Medulla oblongata (tissue), 1 donor: ENCODE measurements around the gene PXN.
"Not testable (repeated sequence)": the region's sequence is repeated elsewhere in the genome, so short reads cannot be mapped to it uniquely, and the experiment has no call there.

Experiments
- DNase-seq: peaks from one replicate; pipeline ENCODE4 v3.0.0-alpha.2; 2015; ENCODE audit errors: extremely low spot score

PXN gene

DNA sequence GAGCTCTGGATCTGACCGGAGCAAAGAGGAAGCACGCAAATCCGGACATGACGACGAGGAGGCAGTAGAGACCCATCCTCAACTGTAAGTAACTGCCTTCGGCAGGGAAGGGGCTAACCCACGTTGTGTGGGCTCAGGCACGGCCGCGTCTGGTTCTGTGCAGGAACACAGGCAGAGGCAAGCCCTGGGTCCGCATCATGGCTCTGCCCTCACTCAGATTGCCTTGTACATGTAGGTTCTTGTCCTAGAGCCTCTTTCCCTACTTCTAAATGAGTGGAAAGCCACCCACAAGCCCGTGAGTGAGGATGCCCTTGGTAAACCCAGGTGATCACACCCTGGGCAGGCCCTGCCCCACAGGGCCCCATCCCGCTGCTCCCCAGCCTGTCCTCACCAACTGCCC is 55.7 kb downstream of the PXN start:
- DNase-seq: no peak

DNA sequence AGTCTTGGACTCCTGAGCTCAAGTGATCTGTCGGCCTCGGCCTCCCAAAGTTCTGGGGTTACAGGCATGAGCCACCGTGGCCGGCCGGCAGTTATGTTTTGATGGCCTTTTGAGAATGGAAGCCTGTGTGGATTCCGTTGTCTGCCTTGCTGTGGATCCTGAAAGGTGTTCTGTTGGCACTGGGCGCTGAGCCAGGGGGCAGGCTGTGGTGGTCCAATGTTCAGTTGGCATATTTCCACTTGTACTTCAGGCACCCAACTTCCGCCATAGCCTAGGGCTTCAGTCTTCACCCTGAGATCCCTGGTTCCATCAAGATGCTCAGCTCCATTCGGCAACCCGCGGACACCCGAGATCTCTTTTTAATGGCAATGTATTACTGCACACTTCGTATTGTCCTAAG is 58.3 kb downstream of the PXN start:
- no peak for DNase-seq

DNA sequence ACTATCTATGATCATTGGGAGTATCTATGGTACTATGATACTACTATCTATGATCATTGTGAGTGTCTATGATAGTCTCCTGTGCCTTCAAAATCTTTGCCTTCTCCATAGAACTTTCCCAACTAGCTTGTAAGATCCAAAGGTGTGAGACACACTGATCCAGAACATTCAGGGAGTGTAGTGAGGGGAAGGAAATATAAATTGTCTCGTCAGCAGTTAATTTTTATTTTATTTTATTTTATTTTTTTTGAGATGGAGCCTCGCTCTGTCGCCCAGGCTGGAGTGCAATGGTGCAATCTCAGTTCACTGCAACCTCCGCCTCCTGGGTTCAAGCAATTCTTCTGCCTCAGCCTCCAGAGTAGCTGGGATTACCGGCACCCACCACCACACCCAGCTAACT is 58.7 kb downstream of the PXN start:
- not testable (repeated sequence) for DNase-seq

DNA sequence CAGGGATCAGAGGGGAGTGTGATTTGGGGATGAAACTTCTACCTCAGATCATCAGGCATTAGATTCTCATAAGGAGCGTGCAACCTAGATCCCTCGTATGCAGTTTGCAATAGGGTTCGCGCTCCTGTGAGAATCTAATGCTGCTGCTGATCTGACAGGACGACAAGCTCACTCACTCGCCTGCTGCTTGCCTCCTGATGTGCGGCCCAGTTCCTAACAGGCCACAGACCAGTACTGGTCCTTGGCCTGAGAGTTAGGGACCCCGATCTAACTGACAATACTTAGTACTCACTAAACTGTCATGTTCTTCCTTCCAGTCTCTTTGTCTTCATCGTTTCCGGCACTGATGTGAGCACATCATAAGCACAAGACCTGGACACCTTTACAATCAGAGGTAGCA is 59.3 kb downstream of the PXN start:
- DNase-seq: no peak

DNA sequence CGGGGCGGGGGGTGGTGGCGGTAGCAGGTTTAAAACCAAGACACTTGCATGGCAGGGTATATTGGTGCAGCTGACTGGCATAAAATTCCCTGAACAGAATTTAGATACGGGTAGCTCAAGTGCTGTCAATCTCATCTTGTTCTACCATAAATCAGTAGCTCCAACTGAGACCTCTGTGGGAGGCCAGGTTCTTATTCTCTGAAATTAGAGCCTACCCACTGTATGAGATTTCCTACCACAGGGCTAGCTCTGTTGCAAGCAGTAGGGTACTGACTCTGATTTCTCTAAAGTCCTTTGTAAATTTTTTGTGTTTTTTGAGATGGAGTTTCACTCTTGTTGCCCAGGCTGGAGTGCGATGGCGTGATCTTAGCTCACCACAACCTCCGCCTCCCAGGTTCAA is 61.4 kb downstream of the PXN start:
- DNase-seq: no peak

DNA sequence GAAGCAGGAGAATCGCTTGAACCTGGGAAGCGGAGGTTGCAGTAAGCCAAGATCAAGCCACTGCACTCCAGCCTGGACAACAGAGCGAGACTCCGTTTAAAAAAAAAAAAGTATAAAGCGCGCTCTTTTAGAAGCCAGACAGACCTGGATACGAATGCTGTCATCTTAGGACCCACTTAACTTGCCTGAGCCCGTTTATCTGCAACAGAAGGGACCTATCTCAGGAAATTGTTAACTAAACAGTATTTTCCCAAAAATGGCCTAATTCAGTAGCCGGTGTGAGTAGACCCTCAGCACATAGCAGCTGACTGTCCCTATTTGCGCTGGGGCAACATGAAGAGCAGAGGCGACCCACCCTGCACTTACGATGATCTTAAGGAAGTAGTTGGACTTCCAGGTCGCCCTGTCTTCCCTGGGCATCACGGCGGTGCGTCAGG is 65.1 kb downstream of the PXN start:
- DNase-seq: no peak

DNA sequence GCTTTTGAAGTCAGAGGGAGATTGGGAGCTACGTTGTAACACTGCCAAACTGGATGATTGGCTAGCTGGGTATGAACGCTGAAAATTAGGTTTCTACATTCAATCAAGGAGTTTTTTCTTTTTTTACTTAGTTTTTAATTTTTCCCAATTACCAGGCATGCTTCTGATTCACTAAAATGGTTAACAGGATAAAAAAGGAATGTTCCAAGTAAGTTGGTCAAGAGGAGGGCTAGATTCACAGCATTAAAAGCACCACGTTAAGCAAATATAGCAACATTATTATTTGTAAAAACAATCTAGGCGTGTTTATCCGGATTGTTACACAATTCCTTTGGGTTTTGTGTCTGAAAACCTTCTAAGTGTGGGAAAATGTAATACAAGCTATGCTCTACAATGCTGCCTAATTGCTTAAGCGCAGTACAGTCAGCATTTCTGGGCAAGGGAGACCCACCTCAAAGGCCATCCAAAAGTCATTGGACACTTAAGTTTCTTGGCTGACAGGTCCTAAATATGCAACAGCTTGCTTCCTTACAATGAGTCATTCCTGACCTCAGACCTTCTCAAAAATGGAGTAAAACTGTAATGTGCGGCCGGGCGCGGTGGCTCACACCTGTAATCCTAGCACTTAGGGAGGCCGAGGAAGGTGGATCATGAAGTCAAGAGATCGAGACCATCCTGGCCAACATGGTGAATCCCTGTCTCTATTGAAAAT is 65.8 kb downstream of the PXN start:
- no peak for DNase-seq

DNA sequence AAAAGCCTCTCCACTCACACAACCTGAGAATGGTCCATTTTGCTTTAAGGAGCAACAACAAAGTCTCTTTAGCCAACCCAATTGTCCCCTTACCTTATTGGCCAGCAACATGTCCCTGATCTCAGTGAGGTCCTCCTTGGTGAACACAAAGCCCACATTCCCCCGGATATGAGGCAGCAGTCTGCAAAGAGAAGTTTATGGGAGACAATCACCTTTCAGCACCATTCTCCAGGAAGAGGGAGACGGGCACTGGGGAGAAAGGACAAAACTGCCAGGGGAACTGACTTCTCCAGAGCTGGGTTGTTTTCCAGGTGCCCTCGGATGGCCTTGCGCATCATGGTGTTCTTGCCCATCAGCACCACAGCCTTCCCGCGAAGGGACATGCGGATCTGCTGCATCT is 66.5 kb downstream of the PXN start:
- DNase-seq: no peak

DNA sequence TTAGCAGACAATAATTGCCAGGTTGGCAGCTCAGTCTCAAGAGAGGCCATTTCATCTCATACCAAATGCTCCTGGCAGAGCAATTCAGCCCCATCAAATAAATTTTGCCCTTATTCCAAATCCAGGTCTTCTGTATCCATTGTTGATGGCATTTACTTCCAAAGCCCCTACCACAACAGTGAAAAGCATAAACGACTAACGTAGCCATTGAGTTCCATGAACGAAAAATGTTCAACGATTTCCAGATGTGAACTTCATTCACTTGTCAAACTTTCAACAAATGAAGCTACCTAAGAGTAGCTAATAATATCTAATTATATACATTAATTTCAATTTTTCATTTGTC is 68.0 kb downstream of the PXN start:
- DNase-seq: no peak

DNA sequence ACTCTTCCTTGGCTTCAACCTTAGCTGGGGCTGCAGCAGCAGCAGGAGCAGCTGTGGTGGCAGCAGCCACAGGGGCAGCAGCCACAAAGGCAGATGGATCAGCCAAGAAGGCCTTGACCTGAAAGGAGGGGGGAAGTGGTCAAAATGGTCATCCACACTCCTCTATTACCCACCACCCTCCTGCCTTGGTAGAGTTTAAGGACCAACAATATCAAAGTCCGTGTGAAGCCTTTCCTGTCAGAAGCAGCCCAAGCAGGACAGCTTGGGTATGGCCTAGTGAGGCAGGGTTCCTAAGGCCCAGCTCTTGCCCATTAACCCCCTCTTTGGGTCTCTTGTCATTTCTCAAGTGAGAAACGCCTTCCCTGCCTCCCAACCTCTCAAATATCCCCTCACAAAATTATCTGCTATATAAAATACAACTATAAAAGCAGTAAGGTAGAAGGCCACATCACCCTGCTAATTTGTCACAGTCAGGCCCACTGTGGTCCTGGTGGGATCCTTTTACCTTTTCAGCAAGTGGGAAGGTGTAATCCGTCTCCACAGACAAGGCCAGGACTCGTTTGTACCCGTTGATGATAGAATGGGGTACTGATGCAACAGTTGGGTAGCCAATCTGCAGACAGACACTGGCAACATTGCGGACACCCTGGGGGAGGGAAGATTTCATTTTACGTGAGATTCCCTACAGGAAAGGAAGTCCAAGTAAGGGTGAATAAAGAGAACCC is 68.6 kb downstream of the PXN start:
- DNase-seq: not testable (repeated sequence)

DNA sequence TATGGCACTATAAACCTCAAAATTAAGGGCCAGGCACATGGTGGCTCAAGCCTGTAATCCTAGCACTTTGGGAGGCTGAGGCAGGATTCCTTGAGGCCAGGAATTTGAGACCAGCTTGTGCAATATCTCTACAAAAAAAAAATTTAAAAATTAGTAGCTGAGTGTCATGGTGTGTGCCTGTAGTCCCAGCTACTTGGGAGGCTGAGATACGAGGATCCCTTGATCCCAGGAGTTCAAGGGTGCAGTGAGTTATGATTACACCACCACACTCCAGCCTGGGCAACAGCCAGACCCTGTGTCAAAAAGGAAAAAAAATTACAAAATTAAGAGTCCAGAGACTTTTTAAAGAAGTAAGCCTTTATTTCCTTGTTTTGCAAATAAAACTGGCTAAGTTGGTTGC is 69.2 kb downstream of the PXN start:
- no peak for DNase-seq

DNA sequence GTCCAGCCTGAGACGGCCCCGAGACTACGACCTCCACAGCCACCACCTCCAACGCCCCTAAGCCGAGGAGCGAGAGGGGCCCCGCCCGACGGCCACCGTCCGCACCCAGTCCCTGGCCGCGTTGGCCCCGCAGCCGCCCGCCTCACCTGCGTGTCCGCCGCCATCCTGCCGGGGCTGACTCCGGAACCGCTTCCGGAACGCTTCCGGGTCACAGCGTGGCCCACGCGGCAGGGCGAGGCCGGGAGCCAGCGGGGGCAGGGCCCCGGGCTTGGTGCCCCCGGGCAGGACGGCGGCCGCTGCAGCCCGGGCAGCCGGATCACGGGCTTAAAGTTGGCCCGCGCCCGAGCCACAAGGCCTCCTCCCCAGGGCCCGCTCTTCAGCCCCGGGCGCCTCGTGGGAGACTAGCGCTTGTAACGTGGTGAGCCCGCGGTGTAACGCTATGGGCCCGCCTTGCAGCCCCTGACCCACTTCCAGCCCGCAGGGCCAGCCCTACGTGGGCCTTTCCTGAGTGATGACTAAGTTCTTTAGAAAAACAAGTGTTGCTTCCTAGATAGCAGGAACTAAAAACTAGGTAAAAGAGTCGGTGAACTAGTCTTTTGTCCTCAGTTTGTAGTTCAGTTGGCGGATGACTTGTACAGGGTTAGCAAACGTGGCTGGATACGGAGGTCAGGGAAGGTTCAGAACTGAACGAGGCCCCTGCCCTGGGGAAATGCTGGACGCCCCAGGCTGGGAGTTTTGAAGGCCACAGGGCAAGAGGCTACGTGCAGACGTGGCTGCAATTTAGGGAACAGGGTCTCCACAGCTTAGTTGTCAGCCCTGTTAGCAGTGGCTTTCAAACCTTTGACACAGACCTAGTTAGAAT is 70.8 kb downstream of the PXN start, which contains the start of gene GCN1:
TSS of gene GCN1 (minus strand) at position 182 of the 862 bp plus-strand sequence. CDS start at position 164, 18 bp downstream.
- DNase-seq: peak; percentile 86

DNA sequence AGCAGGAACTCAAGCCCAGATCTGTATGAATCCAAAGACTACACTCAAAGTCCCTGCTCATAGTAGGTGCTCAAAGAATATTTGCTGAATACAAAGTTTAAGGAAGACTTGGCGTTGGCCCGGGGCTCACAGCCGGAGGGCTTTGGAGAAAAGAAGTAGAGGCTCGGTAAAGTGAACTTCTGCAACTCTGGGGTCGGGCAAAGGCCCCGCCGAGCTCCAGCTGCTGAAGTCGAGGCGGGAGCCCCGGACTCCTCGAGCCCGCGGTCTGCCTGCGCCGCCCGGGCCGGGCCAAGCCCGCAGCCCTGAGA is 71.3 kb downstream of the PXN start:
- DNase-seq: no peak

DNA sequence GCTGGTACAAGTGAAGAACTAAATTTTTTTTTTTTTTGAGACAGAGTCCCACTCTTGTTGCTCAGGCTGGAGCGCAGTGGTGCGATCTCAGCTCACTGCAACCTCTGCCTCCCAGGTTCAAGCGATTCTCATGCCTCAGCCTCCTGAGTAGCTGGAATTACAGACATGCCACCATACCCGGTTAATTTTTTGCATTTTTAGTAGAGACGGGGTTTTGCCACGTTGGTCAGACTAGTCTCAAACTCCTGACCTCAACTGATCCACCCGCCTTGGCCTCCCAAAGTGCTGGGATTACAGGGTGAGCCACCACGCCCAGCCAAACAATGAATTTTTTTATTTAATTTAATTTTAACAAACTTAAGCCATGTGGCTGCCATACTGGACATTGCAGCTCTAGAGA is 72.2 kb downstream of the PXN start:
- not testable (repeated sequence) for DNase-seq

DNA sequence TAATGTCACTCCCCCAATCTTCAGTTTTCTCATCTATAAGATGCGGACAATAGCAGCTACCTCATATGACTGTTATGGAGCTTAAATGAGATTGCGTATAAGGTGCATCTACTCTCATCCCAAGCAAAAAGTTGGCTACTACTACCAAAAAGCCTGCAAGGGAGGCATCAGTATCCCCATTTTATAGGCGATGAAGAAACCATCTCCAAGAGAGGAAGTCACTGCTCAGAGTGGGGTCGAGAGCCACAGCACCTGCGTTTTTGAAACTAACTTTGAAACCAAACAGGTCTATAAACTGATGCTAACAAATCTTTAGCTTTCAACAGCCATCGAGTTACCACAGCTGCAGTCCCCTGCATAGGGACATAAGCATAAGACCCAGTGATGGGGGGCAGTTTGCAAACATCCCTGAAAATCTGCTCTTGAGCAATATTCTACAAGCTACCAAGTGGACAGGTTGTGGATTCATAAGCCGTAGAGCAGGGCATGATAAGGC is 74.5 kb downstream of the PXN start:
- DNase-seq: no peak

DNA sequence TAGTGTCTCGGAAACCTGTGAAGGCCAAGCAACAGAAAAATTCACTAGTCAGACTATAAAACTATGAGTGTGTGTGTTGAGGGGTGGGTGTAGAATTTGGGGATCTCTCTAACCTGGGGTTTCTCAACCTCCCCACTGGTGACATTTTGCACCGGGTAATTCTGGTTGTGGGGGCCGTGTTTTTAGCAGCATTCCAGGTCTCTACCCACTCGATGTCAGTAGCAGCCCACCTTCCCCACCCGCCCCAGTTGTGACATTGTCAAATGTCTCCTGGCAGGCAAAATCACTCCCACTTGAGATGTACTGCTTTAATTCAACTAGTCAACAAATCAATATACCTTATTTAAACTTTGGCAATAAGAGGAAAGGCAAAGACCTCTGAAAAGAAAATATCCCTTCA is 75.1 kb downstream of the PXN start:
- DNase-seq: no peak

DNA sequence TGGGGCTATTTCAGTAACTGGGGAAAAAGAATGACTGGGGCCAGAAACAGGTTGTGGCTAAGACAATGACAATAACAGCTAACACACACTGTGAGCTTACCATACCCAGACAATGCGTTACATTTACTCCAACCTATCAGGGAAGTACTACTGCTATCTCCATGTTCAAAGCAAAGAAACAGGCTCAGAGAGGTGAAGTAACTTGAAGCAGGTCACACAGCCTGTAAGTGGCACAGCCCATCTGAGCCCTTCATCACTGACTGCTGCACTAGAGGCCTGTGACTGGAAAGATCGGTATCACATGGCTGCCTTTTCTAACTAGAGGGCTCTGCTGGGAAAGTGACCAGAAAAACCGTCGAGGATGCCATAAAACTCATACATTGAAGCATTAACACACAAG is 78.9 kb downstream of the PXN start:
- no peak for DNase-seq

DNA sequence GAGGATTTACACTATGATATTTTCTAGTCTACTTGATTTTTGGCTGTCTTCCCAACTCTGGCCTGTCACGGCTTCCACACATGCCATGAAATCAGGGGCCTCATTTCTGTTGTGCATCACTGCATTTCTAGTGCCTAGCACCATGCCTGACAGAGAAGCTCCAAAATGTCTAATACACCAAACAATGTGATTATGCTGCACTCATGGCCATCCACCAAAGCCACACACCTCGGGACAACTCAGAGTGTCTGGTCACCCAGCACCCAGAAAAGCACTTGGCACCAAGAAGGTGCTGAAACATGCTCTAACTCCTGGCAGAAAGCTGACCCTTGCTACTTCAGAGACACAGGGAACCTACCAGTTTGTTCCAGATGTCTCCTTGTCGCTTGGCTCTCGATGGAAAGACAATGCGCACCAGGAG is 82.3 kb downstream of the PXN start:
- DNase-seq: no peak

DNA sequence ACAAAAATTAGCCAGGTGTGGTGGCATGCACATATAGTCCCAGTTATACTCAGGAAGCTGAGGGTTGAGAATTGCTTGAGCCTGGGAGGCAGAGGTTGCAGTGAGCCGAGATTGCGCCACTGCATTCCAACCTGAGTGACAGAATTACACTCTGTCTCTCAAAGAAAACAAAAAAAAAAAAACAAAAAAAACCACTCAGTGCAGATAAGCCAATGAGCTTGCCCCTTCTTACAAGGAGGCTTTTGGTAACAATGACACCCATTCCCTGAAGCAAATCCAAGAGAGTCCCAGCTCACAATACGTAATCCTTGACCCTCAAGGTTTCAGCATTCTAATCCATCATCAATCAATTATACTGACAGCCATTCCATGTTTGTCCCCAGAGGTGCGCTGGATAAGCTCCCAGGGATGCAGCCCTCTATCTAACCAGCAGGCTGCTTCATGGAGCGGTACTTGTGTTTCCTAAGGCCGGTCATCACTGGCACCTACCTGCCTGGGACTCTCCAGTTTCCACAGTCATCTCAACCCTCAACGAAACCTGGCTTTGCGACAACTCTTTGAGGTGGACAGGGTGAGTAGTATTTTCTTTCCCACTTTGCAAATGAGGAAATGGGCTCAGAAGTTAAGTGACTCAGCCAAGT is 83.4 kb downstream of the PXN start:
- no peak for DNase-seq

DNA sequence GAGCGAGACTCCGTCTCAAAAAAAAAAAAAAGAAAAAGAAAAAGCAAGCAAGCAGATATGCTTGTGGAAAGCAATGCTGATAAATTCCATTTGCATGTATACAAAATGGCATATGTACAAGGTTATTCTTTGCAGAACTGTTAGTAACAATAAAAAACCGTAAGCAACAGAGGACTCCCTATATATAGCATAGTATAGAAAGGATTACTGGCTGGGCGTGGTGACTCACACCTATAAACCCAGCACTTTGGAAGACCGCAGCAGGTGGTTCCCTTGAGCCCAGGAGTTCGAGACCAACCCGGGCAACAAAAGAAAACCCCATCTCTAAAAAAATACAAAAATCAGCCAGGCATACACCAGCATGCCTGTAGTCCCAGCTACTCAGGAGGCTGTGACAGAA is 84.6 kb downstream of the PXN start:
- no peak for DNase-seq

DNA sequence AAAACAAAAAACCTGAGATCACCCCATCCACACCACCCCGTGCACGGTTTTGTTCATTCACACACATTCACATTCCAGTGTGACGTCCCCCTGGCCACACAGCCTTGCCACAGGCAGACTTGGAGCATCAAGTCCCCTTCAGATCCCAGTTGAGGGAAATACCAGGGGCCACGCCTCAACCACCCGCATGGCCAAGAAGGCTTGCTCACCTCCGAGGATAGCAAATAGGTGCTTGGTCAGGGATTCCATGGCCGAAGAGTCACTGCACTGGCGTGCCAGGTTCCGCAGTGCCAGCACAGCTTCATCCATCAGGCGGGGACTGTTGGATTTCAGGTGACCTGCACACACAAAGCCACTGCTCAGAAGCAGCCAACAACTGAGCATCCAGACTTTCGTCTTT is 90.0 kb downstream of the PXN start:
- DNase-seq: no peak

DNA sequence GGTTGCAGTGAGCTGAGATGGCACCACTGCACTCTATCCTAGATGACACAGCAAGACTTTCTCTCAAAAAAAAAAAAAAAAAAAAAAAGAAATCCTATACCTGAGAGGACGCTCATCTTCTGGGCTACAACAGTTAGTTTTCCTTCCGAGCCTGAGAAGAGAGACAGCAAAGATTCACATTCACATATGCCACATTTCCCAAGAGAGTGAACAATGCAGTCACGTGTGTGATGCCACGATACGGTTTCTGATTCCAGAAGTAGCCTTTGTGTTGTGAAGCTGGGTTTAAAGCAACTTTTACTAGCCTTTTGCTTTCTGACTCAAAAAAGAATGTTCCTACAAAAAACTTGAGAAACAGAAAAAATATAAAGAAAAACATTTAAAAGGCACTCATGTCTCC is 90.5 kb downstream of the PXN start:
- DNase-seq: no peak
